DMS79 treated with DMSO at 0.1 percent for 48 hours (cell line): ENCODE results near the gene DDX28.

Experiments used
- DNase-seq: peaks from one replicate; lab custom pipeline; 2025; lab: John Stamatoyannopoulos, UW

The DDX28 gene, protein sequence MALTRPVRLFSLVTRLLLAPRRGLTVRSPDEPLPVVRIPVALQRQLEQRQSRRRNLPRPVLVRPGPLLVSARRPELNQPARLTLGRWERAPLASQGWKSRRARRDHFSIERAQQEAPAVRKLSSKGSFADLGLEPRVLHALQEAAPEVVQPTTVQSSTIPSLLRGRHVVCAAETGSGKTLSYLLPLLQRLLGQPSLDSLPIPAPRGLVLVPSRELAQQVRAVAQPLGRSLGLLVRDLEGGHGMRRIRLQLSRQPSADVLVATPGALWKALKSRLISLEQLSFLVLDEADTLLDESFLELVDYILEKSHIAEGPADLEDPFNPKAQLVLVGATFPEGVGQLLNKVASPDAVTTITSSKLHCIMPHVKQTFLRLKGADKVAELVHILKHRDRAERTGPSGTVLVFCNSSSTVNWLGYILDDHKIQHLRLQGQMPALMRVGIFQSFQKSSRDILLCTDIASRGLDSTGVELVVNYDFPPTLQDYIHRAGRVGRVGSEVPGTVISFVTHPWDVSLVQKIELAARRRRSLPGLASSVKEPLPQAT

DNA sequence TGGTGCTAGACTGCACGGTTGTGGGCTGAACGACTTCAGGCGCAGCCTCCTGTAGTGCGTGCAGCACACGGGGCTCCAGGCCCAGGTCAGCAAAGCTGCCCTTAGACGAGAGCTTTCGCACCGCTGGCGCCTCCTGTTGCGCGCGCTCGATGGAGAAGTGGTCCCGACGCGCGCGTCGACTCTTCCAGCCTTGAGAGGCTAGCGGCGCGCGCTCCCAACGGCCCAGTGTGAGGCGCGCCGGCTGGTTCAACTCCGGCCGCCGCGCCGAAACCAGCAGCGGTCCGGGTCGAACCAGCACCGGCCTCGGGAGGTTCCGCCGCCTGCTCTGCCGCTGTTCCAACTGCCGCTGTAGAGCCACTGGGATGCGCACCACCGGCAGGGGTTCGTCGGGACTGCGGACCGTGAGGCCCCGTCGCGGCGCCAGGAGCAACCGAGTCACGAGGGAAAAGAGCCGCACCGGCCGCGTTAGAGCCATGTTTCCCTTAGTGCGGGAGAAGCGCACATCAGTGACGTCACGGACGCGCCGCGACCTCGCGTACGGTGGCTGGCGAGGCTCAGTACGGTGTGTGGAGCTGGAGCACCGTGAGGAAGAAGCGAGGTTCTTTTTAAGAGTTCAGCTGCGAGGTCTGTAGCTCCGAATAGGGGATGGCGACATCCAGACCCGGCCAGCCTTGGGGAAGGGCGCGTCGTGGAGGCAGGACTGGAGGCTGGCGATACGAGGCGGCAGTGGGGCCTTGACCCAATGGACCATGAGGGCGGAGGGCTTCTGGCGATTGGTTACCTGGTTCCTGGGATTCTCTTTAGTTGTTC is at the start of gene DDX28, which contains the start of gene DUS2:
Gene DDX28 (minus strand): TSS at position 505 of the 810 bp plus-strand sequence. CDS start 30 bp downstream, at position 475.
Gene DUS2 (plus strand): TSS at position 557 of the 810 bp plus-strand sequence. CDS start 14,740 bp downstream, outside the sequence.
- DNase-seq: peak; percentile 50

DNA sequence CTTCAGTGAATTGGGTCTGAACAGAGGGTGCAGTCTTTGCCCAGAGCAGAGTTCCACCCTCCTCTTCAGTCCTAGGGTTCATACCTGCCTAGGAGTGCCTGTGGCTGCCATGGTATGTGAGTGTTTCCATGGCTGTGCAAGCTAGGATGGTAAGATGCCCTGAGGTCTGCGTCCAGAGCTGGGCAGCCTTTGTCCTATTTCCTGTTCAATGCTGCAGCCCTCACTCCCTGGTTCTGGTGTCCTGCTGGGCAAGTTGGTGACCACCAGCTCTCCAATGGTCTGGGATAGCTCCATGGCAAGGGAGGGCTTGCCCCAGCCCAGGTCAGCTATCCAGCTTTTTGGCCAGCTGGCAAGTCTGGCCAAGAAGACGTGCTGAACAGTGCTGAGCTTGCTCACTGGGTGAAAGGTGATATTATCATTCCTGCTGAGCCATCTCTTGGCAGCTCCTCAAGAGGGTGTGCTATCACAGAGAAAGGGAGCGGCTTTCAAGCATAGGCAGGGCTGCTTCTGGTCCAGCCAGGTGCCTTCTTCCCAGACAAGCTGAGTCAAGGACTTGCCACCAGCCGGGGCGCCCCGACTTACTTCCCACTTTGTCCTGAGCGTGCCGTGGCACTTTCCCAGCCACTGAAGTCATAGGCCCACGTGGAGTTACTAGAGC is 49.1 kb upstream of the DDX28 start:
- no peak for DNase-seq

DNA sequence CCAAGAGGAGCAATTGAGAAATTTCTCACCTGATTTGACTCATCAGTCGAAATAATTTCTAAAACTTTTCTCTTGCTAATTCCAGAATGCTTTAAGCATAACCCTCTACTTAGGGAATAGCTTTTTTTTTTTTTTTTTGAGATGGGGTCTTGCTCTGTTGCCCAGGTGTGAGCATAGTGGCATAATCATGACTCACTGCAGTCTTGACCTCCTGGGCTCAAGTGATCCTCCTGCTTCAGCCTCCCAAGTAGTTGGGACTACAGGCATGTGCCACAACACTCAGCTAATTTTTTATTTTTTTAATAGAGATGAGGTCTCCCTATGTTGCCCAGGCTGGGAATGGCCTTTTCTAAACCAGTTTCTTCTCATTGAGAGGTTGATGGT is 48.5 kb upstream of the DDX28 start:
- DNase-seq: no peak

DNA sequence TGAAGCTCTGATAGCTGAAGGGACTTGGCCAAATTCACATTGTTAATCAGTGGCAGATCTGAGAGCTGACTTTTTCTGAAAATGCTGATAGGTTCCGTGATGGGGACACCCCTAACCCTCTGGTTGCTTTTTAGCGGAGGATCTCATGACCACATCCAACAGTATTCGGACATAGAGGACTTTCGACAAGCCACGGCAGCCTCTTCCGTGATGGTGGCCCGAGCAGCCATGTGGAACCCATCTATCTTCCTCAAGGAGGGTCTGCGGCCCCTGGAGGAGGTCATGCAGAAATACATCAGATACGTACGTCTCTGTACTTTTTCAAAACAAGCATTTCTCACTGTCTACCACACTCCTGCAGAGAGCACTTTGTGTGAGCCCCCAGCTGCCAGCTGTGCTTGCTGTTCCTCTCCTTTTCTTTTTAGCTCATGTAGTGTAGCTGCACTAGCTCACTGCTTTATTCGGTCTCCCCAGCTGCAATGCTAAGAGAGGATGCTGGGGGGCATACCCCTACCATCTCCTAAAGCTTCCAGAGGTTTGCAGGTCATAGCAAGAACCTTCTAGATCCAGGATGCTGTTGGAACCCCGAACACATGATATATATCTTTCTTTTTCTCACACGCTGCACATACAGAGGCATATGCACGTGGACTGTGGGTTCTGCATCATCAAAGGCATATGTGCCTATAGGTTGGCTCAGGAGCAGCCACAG is 47.9 kb upstream of the DDX28 start:
- DNase-seq: no peak

DNA sequence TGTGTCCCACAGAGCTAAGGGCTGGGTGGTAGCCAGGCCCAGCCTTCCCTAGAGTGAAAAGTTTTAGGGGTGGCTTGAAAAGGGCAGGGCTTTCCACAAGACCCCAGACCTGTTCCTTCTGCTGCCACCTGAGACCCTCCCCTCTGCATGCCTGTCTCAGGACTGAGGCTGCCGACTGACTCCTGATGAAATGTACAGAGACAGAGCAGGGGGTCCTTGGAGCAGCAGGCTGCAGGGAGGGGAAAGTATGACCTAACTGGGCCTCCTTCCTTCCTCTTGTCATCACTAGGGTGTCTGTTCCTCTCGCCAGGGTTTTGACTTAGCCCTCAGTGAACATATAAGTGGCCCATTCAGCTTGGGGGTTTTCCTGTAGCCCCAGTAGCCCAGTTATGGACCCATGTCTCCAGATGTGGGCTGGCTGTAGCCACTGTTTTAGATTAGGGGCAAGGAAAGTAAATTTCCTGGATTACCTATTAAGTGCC is 47.3 kb upstream of the DDX28 start:
- DNase-seq: no peak

DNA sequence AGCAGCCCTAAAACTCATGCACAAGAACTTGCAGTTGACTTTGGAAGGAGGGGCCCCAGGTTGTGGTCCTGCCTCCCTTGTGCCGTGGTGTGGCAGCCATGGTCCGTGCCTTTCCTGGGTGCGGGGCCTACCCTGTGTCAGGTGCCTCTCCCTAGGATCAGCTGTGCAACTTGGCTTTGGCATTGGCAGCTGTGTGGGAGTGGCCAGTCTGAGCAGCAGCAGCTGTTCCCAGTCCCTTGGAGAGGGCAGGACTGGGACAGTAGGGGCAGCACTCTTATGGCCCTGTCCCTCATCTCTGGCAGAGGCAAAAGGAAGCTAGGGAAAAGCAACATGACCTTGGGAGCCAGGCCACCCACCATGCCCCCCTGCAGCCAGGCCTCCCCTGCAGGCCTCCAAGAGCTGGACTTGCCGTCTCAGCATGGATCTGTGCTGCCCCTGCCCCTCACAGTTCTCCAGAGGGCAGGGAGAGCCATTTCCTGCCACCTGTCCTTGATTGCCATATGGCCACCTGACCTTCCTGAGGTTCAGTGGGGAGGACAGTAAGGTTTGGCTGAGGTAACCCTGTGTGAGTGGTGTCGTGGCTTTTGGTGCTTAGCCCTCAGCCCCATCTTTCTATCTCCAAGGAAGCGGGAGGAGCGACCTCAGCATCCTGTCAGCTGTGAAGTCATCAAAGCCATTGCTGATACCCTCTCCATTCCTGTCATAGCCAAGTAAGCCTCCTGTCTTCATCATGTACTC is 46.6 kb upstream of the DDX28 start:
- DNase-seq: no peak

DNA sequence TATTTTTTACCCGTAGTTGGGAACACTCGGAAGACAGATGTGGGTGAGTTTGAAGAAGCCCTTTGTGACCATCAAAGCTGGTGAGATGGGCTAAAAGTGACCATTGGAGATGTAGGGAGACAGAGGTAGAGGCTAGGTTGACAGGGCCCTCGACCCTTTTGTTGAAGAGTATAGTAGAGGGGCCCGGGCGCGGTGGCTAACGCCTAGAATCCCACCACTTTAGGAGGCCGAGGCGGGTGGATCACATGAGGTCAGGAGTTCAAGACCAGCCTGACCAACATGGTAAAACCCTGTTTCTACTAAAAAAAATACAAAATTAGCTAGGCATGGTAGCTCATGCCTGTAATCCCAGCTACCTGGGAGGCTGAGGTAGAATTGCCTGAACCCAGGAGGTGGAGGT is 45.9 kb upstream of the DDX28 start:
- no peak for DNase-seq

DNA sequence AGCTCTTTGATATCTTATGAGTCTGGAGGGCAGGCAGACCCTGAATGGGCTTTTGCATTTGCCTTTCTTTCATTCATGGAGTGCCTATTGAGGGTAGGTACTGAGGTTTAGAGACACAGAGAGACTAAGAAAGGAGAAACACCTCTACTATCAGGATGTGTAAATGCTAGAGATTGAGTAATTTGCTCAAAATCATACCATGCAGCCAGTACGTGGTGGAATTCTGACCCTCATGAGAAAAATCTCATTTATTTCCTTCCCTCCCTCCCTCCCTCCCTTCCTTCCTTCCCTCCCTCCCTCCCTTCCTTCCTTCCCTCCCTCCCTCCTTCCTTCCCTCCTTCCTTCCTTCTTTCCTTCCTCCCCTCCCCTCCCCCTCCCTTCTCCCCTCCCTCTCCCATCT is 43.7 kb upstream of the DDX28 start:
- no peak for DNase-seq

DNA sequence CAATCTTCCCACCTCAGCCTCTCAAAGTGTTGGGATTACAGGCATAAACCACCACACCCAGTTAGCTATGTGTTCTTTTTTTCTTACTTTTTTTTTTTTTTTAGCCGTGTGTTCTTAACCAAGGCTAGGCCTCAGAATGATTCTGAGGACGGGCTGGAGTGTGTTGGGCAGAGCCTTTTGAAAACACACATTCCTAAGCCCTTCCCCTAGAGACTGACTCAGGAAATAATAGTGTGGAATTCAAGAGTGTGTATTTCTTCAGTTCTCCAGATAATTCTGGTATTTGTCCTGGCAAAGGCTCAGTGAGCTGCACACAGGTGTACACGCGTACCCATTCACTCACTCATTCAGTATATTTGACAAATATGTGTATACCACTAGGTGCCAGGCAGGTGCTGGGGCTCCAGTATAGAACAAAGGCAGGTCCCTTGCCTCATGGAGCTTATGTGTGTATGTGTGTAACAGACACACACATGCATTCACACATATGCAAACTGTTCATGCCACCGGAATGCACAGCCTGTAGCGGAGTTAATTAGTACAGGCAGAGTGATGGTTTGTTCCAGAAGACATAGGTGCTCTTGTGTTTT is 42.8 kb upstream of the DDX28 start:
- DNase-seq: no peak

DNA sequence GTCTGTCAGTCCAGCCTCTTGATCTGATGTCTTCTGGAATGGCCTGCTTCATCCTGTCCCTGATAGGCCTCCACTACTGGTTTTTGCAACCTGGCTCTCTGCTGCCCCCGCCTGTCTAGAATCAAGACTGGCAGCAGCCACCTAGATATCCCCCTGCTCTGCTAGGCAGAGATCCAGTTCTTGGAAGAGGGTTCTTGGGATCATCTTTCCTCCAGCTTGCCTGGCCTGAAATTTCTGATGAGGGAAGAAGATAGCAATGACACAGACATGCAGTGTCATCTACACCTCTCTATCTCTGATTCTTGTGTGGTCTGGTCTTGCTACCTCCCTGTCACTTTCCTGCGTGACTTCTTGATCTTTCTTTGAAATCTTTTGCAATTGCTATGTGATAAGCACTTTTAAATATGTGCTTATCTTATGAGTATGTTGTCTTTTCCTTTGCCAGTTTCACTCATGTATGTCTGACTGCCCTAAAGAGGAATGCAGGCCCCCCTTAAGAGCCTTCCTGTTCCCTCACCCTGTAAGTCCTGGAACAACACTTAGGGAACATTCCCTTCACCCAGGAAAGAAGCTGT is 41.8 kb upstream of the DDX28 start:
- DNase-seq: peak; percentile 48

DNA sequence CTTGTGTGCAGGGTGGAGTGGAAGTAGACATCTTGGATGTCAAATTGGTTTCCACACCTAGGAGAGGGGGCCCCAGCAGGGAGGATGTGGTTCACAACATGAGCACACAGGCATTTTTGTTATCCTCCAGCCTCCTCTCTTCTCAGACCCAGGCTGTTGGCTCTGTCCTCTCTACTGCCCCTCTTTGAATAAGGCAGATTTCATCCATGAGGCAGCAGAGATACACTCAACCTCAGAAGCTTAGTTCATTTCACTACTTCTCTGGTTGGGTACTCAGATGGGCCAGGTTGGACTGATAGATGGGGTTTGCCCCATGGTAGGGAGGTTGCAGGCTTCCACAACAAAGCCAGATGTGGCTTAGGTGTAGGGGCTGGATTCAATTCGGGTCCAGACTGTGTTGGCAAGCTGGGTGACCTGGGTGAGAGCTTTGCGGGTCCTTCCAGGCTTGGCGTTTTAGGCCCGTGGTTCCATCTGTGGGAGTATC is 39.9 kb upstream of the DDX28 start:
- no peak for DNase-seq

DNA sequence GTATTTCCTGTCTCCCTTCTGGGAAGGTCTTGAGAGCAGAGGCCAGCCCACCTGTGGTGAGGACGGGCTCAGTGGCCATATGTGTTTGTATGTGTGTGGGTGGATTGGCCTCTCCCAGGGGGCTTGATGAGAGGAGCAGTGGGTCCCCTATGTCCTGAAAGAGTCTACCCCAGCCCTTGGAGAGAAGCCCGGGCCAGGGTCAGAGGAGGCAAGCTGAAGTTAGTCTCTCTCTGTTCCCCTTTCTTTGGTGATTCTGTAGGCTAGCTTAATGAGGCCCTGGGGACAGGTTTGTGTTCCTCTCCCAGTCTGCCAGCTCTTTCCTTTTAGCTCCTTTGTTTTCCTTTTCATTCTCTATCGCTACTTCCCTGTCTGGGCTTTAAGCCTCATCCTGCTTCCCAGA is 38.4 kb upstream of the DDX28 start:
- no peak for DNase-seq

DNA sequence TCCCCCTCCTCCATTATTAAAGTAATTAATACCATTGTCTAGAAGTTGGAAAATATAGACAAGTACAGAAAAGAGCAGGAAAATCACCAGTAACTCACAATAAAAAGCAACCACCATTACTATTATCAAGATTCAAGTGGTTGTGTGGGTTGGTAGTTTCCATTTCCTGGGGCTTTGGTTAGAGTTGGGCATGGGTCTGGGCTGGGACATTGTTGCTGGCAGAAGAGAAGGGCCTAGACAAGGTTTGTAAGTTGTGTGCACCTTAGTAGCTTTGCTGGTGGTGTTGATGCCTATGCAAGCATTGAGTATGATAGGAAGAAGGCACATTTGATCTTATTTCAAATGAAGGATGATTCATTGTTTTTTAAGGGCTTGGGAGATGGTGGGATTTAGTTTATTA is 36.8 kb upstream of the DDX28 start:
- no peak for DNase-seq

DNA sequence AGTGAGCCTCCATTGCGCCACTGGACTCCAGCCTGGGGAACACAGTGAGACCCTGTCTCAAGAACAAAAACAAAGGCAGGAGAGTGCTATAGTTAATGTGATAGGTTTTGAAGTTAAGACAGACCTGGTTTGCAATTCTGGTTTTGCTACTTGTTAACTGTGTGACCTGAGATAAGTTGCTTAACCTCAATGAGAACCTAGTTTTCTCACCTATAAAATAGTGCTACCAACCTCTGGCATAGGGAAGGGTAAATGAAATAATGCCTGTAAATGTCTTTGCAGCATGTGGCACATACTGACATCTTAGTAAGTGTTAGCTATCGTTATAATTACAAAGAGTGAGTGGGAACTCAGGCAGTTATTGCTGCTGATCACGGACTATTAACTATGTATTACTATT is 32.4 kb upstream of the DDX28 start:
- no peak for DNase-seq

DNA sequence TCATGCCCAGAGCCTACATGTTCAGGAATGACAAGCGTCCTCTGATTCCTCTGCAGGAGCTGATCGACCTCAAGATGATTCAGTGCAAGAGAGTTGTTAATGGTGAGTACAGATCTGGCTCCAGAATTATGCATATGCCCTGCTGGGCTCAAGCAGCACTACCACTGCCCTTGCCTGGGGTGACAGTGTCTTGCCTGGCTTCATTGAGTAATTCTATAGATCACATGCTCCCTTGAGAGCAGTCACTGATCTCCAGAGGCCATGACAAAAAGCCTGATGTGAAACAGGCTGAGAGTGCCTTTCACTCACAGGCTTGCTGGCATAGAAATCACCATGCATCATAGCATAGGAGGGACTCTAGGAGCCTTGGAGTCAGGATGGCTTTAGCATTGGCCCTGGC is 26.4 kb upstream of the DDX28 start:
- DNase-seq: no peak

DNA sequence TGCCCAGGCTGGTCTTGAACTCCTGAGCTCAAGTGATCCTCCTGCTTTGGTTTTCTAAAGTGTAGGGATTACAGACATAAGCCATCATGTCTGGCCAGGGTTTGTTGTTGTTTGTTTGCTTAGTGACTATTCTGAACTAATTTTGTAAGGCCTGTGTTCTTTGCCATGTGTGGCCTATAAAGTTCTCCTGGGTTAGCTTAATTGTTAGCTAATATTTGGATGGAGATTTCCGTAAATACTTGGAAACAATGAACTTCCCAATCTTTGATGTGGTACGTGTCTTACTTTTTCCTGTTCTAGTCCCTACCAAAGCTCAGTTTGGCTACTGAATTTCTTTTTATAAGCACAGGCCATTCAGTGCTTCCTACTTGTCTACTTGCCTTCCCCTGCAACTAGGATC is 25.0 kb upstream of the DDX28 start:
- no peak for DNase-seq

DNA sequence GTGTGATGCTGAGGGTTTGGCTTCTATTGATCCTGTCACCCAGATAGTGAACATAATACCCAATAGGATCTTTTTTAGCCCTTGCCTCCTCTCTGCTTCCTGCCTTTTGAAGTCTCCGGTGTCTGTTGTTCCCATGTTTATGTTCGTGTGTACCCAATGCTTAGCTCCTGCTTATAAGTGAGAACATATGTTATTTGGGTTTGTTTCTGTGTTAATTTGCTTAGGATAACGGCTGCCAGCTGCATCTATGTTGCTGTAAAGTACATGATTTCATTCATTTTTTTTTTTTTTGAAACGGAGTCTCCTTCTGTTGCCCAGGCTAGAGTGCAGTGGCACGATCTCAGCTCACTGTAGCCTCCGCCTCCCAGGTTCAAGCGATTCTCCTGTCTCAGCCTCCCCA is 23.1 kb upstream of the DDX28 start:
- DNase-seq: no peak

DNA sequence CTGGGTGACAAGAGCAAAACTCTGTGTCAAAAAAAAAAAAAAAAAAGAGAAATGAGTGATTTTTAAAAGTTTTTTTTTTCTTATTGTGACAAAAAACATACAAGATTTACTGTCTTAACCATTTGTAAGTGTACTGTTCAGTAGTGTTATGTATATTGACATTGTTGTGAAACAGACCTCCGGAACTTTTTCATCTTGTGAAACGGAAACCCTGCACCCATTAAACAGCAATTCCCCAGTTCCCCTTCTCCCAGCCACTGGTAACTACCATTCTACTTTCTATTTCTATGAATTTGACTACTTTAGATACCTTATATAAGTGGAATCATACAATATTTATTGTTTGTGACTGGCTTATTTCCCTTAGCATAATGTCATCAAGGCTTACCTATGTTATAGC is 18.8 kb upstream of the DDX28 start:
- no peak for DNase-seq

DNA sequence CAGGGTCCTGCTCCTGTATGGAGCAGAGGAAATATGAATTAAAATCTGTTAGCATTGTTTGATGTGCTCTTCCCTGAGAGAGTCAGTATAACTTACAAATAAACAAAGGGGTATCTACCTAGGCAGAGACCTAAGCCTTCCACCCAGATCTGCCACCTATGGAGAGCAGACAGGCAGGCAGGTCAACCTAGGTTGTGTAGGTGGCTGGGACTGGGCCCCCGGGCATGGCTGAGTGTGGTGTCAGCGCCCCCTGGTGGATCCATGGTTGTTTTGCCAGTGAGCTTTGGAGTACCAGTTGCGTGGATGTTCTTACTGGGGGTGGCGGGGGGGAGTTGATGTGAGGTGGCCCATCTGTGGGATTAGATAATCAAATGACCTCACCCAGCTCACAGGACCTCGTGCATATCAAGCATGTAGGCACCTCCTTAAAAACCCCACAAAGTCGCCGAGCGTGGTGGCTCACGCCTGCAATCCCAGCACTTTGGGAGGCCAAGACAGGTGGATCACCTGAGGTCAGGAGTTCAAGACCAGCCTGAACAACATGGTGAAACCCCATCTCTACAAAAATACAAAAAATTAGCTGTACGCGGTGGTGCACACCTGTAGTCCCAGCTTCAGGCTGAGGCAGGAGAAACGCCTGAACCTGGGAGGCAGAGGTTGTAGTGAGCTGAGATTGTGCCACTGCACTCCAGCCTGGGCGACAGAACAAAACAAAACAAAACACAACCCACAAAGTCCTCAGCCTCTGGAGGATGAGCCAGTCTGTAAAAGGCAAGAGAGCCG is 17.7 kb upstream of the DDX28 start:
- peak; percentile 47 for DNase-seq
